GM21737 (cell line): Measurements from ENCODE around the gene SUPT20HL2.
"Not testable (repeated sequence)": the region's sequence is repeated elsewhere in the genome, so short reads cannot be mapped to it uniquely, and the experiment has no call there.

ENCODE experiments used
- ATAC-seq: cut with Tn5 transposase; IDR thresholded peaks from one replicate; pipeline ENCODE4 v1.9.1; 2021; ENCODE audit warnings: mild to moderate bottlenecking, moderate library complexity; ENCODE audit not compliant: unreplicated experiment

SUPT20HL2 gene

DNA sequence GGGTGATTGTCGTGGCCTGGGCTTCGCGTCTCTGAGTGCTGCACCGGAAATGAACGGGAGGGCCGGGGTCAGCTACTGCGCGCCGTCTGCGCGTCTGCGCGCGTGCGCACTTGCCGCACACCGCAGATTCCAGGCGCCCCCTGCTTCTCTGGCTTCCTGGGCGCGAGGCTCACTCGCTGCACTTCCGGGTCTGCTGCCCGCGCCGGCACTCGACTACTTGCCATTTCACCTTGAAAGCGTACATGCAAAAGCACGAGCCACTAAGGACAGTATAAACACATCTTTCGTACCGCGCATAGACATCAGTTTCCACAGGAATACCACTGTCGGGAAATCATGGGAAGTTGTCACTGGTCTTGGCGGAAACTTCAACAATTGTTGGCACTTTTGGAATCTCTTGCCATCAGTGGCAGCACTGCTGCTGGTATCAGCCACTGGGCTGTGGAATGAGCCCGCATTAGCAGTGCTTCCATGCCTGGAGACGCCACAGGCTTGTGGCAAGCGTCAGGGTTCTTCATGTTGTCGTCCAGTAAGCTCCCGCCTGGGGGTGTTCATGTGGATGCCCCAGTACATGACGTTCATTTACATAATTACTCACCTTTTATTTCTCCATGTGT is at the start of gene SUPT20HL2:
TSS of gene SUPT20HL2 (minus strand) at position 51 of the 617 bp plus-strand sequence. CDS start 754 bp downstream, outside the sequence.
- no peak for ATAC-seq

DNA sequence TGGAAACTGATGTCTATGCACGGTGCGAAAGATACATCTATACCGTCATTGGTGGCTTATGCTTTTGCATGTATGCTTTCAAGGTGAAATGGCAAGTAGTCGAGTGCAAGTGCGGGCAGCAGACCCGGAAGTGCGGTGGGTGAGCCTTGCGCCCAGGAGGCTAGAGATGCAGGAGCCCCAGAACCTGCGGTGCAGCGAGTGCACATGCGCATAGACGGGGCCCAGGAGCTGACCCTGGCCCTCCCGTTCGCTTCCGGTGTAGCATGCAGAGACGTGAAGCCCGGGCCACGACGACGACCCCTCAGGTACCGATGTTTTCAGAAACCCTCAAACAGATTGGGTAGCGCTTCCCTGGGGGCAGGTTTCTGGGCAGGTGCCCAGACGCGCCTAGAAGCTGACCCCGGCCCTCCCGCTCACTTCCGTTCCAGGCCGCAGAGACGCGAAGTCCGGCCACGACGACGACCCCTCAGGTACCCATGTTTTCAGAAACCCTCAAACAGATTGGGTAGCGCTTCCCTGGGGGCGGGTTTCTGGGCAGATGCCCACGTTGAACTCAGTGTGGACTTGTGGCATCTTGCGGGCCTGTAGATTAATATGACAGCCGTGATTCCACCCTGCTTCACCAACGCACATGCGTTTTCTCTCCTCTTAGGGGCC is 48.3 kb upstream of the SUPT20HL2 start:
- not testable (repeated sequence) for ATAC-seq

DNA sequence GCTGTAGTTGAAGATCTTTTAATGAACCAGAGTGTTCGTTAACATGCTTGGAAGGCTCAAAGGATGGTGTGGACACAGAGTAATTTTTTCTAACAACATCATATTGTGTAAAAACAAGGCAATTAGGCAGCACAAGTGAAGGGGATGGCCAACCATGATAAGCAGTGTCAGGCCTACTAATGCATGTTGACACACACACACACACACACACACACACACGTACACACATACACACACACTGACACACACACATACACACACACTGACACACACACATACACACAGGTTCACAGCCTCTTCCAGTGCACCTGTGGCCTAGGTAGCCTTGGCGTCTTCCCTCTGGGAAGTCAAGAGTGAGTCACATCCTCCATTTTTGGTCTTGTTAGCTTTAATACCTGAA is 46.4 kb upstream of the SUPT20HL2 start, which contains the start of gene SUPT20HL1:
TSS of gene SUPT20HL1 (plus strand) at position 368 of the 400 bp plus-strand sequence. CDS start 2,122 bp downstream, outside the sequence.
- no peak for ATAC-seq

DNA sequence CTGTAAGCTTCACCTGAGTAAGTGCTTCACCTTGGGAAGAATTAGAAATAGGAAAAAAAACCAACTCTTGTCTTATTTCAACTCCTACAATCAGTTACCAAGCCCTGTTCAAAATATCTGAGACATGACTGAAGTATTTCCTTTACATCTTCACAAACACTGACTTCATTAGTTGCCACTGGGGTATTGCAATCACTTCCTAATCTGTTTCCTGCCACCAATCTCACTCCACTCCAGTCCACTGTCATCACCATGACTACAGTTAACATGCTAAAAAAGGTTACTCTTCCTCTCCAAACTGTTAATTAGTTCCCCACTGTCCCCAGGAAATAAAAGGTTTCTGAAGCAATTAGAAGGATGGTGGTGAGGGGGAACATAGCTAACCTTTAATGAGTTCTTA is 43.2 kb upstream of the SUPT20HL2 start:
- ATAC-seq, result no peak

DNA sequence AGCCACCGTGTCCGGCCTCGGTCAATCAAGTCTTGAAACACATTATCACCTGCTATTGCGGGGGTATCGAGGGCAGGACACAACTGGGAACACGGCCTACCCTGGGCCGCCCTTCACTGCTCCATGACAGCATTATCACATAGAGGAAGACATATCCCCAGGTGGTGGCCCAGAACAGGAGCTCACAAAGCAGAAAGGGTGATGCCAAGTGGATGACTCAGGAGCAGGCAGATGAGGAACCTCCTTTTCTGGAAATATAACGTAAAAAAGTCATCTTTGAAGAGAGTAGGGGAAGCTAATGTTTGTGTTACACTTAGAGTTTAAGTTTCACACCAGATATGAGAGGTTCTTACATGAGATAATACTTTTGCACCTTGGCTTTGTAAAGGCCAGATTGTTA is 41.2 kb upstream of the SUPT20HL2 start:
- ATAC-seq, result no peak

DNA sequence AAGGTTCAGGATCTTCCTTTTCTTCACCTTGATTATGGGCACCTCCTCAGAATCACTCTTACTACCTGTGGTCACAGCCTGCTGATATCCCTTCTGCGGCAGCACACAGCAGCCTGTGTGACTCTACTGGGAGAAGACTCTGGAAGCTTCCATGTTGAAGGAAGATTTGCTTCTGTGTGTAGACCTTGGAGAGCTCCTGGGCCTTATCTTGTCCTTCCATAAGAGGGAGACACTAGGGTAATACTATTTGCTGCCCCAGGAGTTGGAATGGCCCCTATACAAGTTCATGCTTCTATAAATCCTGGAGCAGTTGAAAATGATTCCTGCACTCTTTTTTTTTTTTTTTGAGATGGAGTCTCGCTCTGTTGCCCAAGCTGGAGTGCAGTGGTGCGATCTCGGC is 36.3 kb upstream of the SUPT20HL2 start:
- no peak for ATAC-seq

DNA sequence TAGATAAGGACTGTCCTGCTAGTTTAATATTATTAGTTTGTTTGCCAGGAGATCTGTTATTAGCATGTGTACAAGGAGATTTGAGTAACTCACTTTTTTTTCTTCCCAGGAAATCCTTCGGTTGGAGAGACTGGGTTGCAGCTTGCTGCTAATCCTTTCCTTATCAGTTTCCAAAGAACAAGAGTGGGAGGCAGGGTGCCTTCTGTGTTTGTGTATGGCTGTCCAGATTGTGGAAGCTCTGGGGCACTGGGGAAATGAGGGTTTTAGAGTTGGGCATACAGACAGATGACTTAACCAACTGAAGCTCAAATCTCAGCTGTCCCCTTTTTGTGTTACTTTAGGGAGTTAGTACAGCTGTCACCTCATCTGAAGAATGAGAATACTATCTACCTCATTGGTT is 34.0 kb upstream of the SUPT20HL2 start:
- no peak for ATAC-seq

DNA sequence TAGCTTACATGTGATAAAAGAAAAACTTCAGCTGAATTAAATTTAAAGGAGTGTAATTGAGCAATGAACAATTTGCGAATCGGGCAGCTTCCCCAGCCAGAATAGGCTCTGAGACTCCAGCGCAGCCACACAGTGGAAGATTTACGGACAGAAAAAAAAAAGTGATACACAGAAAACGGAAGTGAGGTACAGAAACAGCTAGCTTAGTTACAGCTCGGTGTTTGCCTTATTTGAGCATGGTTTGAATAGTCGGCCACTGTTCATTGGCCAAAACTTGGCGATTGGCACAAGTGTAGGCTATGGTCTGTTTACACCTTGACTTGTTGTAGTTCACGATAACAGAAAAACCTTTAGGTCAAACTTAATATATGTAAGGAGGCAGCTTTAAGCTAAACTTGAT is 29.9 kb upstream of the SUPT20HL2 start:
- ATAC-seq, result no peak

GRCh38 chrX:24341795-24342194 is 27.9 kb upstream of the SUPT20HL2 start:
- no peak for ATAC-seq

GRCh38 chrX:24340501-24340900 is 26.6 kb upstream of the SUPT20HL2 start:
- no peak for ATAC-seq

DNA sequence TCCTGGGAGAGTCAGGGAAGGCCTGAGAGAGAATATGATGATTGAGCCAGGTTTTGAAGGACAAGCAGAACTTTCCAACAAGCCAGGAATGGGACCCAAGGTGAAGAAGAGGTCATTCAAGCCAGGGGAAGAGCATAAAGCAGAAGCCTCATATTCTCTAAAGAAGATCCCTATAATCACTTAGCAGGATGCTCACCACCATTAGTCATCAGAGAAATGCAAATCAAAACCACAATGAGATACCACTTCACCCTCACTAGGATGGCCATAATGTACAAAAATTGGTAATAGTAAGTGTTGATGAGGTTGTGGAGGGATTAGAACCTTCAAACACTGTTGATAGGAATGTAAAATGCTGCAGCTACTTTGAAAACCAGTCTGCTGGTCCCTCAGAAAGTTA is 26.0 kb upstream of the SUPT20HL2 start:
- no peak for ATAC-seq

- ATAC-seq, result no peak
Measured at GRCh38 chrX:24335871-24336270, 22.0 kb upstream of the SUPT20HL2 start.

- ATAC-seq, result no peak
Measured at GRCh38 chrX:24334461-24334860, 20.6 kb upstream of the SUPT20HL2 start.

- ATAC-seq, result no peak
Measured at GRCh38 chrX:24333371-24333770, 19.5 kb upstream of the SUPT20HL2 start.

- no peak for ATAC-seq
Measured at GRCh38 chrX:24332878-24333277, 19.0 kb upstream of the SUPT20HL2 start.

- no peak for ATAC-seq
Measured at GRCh38 chrX:24325231-24325630, 11.4 kb upstream of the SUPT20HL2 start.

GRCh38 chrX:24321741-24322395 is 8.0 kb upstream of the SUPT20HL2 start:
- ATAC-seq, result no peak

DNA sequence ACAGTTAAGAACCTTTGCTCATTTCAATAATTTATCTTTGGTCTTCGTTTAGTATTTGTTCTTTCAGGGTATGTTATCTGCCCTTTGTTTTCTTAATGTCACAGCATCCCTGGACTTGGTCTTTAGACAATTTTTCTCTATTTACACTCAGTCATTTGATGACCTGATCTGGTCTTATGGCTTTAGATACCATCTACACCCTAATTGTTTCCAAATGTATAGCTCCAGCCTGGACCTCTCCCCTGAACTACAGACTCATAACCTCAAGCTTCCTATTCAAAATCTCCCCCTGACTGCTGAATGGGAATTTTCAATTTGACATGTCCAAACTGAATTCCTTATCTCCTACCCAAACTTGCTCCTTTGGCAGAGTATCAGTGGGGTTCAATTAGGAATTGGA is 3.7 kb upstream of the SUPT20HL2 start:
- ATAC-seq, result no peak

- no peak for ATAC-seq
Measured at GRCh38 chrX:24316111-24316510, 2.2 kb upstream of the SUPT20HL2 start.

DNA sequence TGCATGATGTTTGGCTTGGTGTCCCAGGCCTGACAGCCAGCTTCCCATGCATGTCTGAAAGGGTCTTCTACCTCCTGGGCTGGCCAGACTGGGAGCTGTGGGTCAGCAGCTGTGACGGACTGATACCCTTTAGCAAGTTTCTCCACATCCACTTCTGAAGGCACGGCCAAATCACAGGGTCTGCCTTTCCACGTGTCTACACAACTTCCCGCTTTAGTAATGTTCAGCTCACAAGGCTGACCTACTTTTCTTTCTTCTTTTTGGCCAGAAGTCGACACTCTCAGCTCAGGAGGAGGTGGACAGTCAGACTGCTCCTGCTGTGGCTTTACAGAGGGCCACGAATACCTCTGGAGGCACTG is 1.6 kb downstream of the SUPT20HL2 start:
- not testable (repeated sequence) for ATAC-seq

- ATAC-seq, result not testable (repeated sequence)
Measured at GRCh38 chrX:24311507-24312248, 2.2 kb downstream of the SUPT20HL2 start.
